Endodermal cell (in vitro differentiated cells): ENCODE measurements around the gene FOXO4. TPM values are rescaled to one million over a fixed set of nuclear protein-coding genes. Genes with fewer than 3 reads are reported as not detected.

ENCODE experiments used
- DNase-seq: peaks from one replicate; pipeline ENCODE4 v3.0.0-alpha.2; 2017
- H3K27ac ChIP-seq: 2 replicates; pipeline ENCODE4 v1.5.1; 2013; ENCODE audit warnings: mild to moderate bottlenecking, low read depth, low read length, moderate library complexity
- H3K27me3 ChIP-seq: 2 replicates; pipeline ENCODE4 v1.6.1; 2013; ENCODE audit warnings: mild to moderate bottlenecking, low read length, moderate library complexity; ENCODE audit not compliant: insufficient read depth, control insufficient read depth, poor library complexity, severe bottlenecking
- H3K36me3 ChIP-seq: 2 replicates; pipeline ENCODE4 v1.7.0; 2013; ENCODE audit warnings: mild to moderate bottlenecking, low read length, moderate library complexity; ENCODE audit not compliant: control insufficient read depth, insufficient read depth
- H3K4me1 ChIP-seq: one replicate; pipeline ENCODE4 v1.7.0; 2013; ENCODE audit warnings: low read length; ENCODE audit not compliant: control insufficient read depth, insufficient read depth
- H3K4me3 ChIP-seq: 2 replicates; pipeline ENCODE4 v1.5.1; 2013; ENCODE audit warnings: mild to moderate bottlenecking, low read length, moderate library complexity
- H3K9ac ChIP-seq: 2 replicates; pipeline ENCODE4 v1.6.1; 2013; ENCODE audit warnings: mild to moderate bottlenecking, low read length, moderate library complexity; ENCODE audit not compliant: poor library complexity, severe bottlenecking; ENCODE audit errors: extremely low read depth
- H3K9me3 ChIP-seq: 2 replicates; pipeline ENCODE4 v1.6.1; 2013; ENCODE audit warnings: mild to moderate bottlenecking, low read length, moderate library complexity; ENCODE audit not compliant: control insufficient read depth
- H3K27ac Mint-ChIP-seq: 2 replicates; pipeline ENCODE4 v1.8.0; 2020; ENCODE audit warnings: mixed read lengths
- H3K27me3 Mint-ChIP-seq: 2 replicates; pipeline ENCODE4 v1.8.0; 2021; ENCODE audit warnings: mild to moderate bottlenecking, mixed read lengths; ENCODE audit not compliant: insufficient read depth
- H3K36me3 Mint-ChIP-seq: 2 replicates; pipeline ENCODE4 v1.8.0; 2020; ENCODE audit warnings: low read depth, mixed read lengths
- H3K4me1 Mint-ChIP-seq: 2 replicates; pipeline ENCODE4 v1.8.0; 2020; ENCODE audit warnings: mixed read lengths
- H3K4me3 Mint-ChIP-seq: 2 replicates; pipeline ENCODE4 v1.8.0; 2020; ENCODE audit warnings: mild to moderate bottlenecking, moderate library complexity, mixed read lengths
- H3K9me3 Mint-ChIP-seq: 2 replicates; pipeline ENCODE4 v1.8.0; 2020; ENCODE audit warnings: mild to moderate bottlenecking, mixed read lengths
- CTCF ChIP-seq: fragments of 200-600 bp; sonication (generic); conservative IDR thresholded peaks from 2 replicates; pipeline ENCODE4 v1.5.0; 2021; ENCODE audit warnings: antibody characterized with exemption, mild to moderate bottlenecking
- WGBS, 2 experiments: methylation state at CpG; one replicate each; pipeline versions ENCODE4 v1.1.5 to v1.1.7; 2013; ENCODE audit warnings: missing lambda C conversion rate in 2 of 2, mixed read lengths in 1 of 2; ENCODE audit not compliant: insufficient coverage in 1 of 2, insufficient read length in 1 of 2; 5-methylcytosine and 5-hydroxymethylcytosine counted together
- total RNA-seq, 2 donors: library from RNA; stranded (reverse); fragmentation: NEBNext Ultra II Directional in 1 of 2; extraction: Animal tissue kit (Norgen Biotek cat#: 25700) in 1 of 2; gene quantifications; 2 replicates in 1 of 2; 3 replicates in 1 of 2; pipeline ENCODE4 v1.2.1, GENCODE V29; 2021

Gene FOXO4
- total RNA-seq, 2 donors from 2014 or later = 14.6 to 17.5 TPM

GRCh38 chrX:71107245-71107644 is 11.6 kb downstream of the FOXO4 start:
- Histone ChIP-seq H3K4me1 (peaks cover 4% of the 10 kb centered on the region), H3K9me3 (no peaks in the 10 kb centered on the region), H3K27me3 (no peaks in the 10 kb centered on the region), H3K4me3 (no peak overlapping the region), H3K36me3 (no peaks in the 10 kb centered on the region), H3K9ac (no peak overlapping the region), H3K27ac (no peak overlapping the region)
- Mint-ChIP-seq H3K4me3 (no peak overlapping the region), H3K27ac (no peak overlapping the region), H3K36me3 (no peaks in the 10 kb centered on the region), H3K9me3 (peaks cover 76% of the 10 kb centered on the region), H3K27me3 (peaks cover 32% of the 10 kb centered on the region), H3K4me1 (peaks cover 18% of the 10 kb centered on the region)
- WGBS, 2 experiments = 92 to 93% methylated on average over 2 to 4 of the region's 4 CpGs
- DNase-seq = no peak
- no peak for TF ChIP-seq CTCF

- H3K36me3 Mint-ChIP-seq = no peaks in the 10 kb centered on the region
- no peaks in the 10 kb centered on the region for H3K9me3 ChIP-seq
- H3K4me1 ChIP-seq = peaks cover 4% of the 10 kb centered on the region
- H3K36me3 ChIP-seq = no peaks in the 10 kb centered on the region
- H3K27me3 ChIP-seq = no peaks in the 10 kb centered on the region
- no peak overlapping the region for H3K27ac Mint-ChIP-seq
- WGBS, 2 experiments = 65 to 78% methylated on average over 2 to 9 of the region's 9 CpGs
- peaks cover 76% of the 10 kb centered on the region for H3K9me3 Mint-ChIP-seq
- no peak overlapping the region for H3K9ac ChIP-seq
- DNase-seq = no peak
- H3K4me3 Mint-ChIP-seq = no peak overlapping the region
- peaks cover 38% of the 10 kb centered on the region for H3K27me3 Mint-ChIP-seq
- TF ChIP-seq CTCF = no peak
- no peak overlapping the region for H3K27ac ChIP-seq
- H3K4me1 Mint-ChIP-seq = peaks cover 11% of the 10 kb centered on the region
- no peak overlapping the region for H3K4me3 ChIP-seq
These were observed 12.2 kb downstream of the FOXO4 start for GRCh38 chrX:71107762-71108360.

GRCh38 chrX:71109051-71109450 is 13.4 kb downstream of the FOXO4 start:
- peaks cover 45% of the 10 kb centered on the region for H3K27me3 Mint-ChIP-seq
- WGBS, 2 experiments = 100% methylated on average over 5 of the region's 6 CpGs; no CpG with 5 or more reads in 1 of the 2 experiments
- Histone ChIP-seq H3K36me3 (no peaks in the 10 kb centered on the region), H3K27me3 (no peaks in the 10 kb centered on the region), H3K9me3 (no peaks in the 10 kb centered on the region), H3K4me3 (no peak overlapping the region), H3K4me1 (no peaks in the 10 kb centered on the region), H3K9ac (no peak overlapping the region), H3K27ac (no peak overlapping the region)
- no peak for DNase-seq
- peaks cover 7% of the 10 kb centered on the region for H3K4me1 Mint-ChIP-seq
- H3K36me3 Mint-ChIP-seq = no peaks in the 10 kb centered on the region
- peaks cover 78% of the 10 kb centered on the region for H3K9me3 Mint-ChIP-seq
- H3K4me3 Mint-ChIP-seq = no peak overlapping the region
- H3K27ac Mint-ChIP-seq = no peak overlapping the region
- no peak for TF ChIP-seq CTCF
